CD4-positive, alpha-beta memory T cell (primary cell): ENCODE results near the gene ABHD2. TPM values are rescaled to one million over a fixed set of nuclear protein-coding genes. Genes with fewer than 3 reads are reported as not detected.

Source experiments
- CTCF ChIA-PET: fragments of 350-600 bp; sonication (Branson Sonifier 250); formaldehyde crosslinking; loops from one replicate; lab custom pipeline; 2021; ENCODE audit warnings: inconsistent platforms; ENCODE audit not compliant: partially characterized antibody; lab: Charles Lee
- POLR2A ChIA-PET: fragments of 350-600 bp; sonication (Branson Sonifier 250); formaldehyde crosslinking; loops from one replicate; lab custom pipeline; 2021; ENCODE audit not compliant: partially characterized antibody; lab: Charles Lee
- DNase-seq, 5 donors: peaks; one replicate each; pipeline versions ENCODE4 v3.0.0 to v3.0.0-alpha.2; 2020 to 2022; ENCODE audit warnings: mixed read lengths in 1 of 5
- H3K27ac ChIP-seq: one replicate; pipeline ENCODE4 v1.7.0; 2013; ENCODE audit warnings: low read depth, low read length
- H3K27me3 ChIP-seq: 2 replicates; pipeline ENCODE4 v1.7.0; 2013; ENCODE audit warnings: mild to moderate bottlenecking, low read length, moderate library complexity; ENCODE audit not compliant: insufficient read depth
- H3K36me3 ChIP-seq: 2 replicates; pipeline ENCODE4 v1.7.0; 2013; ENCODE audit warnings: mild to moderate bottlenecking, low read length, moderate library complexity; ENCODE audit not compliant: insufficient read depth
- H3K4me1 ChIP-seq: 2 replicates; pipeline ENCODE4 v1.7.0; 2013; ENCODE audit warnings: mild to moderate bottlenecking, low read length, moderate library complexity; ENCODE audit not compliant: insufficient read depth
- H3K4me3 ChIP-seq, 2 donors: one replicate each; pipeline ENCODE4 v1.7.0; 2013; ENCODE audit warnings: low read length in 2 of 2, mild to moderate bottlenecking in 1 of 2
- H3K9me3 ChIP-seq, 2 donors: one replicate each; pipeline ENCODE4 v1.7.0; 2013; ENCODE audit warnings: low read length in 2 of 2, control low read depth in 1 of 2; ENCODE audit not compliant: control insufficient read depth in 1 of 2
- H3K27ac Mint-ChIP-seq, 7 donors: one replicate each; pipeline ENCODE4 v1.8.0; 2020 to 2021; ENCODE audit warnings: mixed read lengths in 7 of 7, mild to moderate bottlenecking in 6 of 7, inconsistent platforms in 3 of 7, moderate library complexity in 3 of 7
- H3K27me3 Mint-ChIP-seq, 2 donors: one replicate each; pipeline ENCODE4 v1.8.0; 2020 to 2021; ENCODE audit warnings: mixed read lengths in 2 of 2
- H3K36me3 Mint-ChIP-seq, 2 donors: one replicate each; pipeline ENCODE4 v1.8.0; 2020 to 2021; ENCODE audit warnings: mixed read lengths in 2 of 2, inconsistent platforms in 1 of 2, mild to moderate bottlenecking in 1 of 2
- H3K4me1 Mint-ChIP-seq, 4 donors: one replicate each; pipeline ENCODE4 v1.8.0; 2020 to 2021; ENCODE audit warnings: mixed read lengths in 4 of 4, mild to moderate bottlenecking in 1 of 4
- H3K4me3 Mint-ChIP-seq, 8 donors: one replicate each; pipeline ENCODE4 v1.8.0; 2020 to 2021; ENCODE audit warnings: mixed read lengths in 8 of 8, mild to moderate bottlenecking in 7 of 8, moderate library complexity in 6 of 8, inconsistent platforms in 3 of 8
- H3K9me3 Mint-ChIP-seq, 8 donors: one replicate each; pipeline ENCODE4 v1.8.0; 2020 to 2021; ENCODE audit warnings: mixed read lengths in 8 of 8, mild to moderate bottlenecking in 5 of 8, inconsistent platforms in 3 of 8, moderate library complexity in 1 of 8
- intact Hi-C: fragments of 100-400 bp; cut with micrococcal nuclease; formaldehyde crosslinking; loops from one replicate; pipeline ENCODE4 v1.15.1; 2023
- polyA plus RNA-seq, 2 donors: library from polyadenylated mRNA; unstranded; fragments of 300-500 nt; fragmentation: Illumina TruSeq; gene quantifications; one replicate each; pipeline ENCODE4 v1.2.3, GENCODE V29; 2021
- total RNA-seq, 2 experiments: library from RNA; stranded (reverse); gene quantifications; one replicate each; pipeline ENCODE4 v1.2.3, GENCODE V29; 2021

Gene ABHD2
- total and polyA plus RNA-seq, 4 experiments from 2014 or later = 12.7 to 68.9 (median 46.6) TPM

GRCh38 chr15:89177633-89178306, 89.5 kb downstream of the ABHD2 start:
- no peaks in the 10 kb centered on the region for H3K4me1 ChIP-seq
- H3K9me3 ChIP-seq = no peaks in the 10 kb centered on the region
- peak; percentile 45 to 64 (median 55) for DNase-seq
- peaks cover 25% of the 10 kb centered on the region for H3K36me3 ChIP-seq
- H3K36me3 Mint-ChIP-seq = peaks cover 33 to 62% of the 10 kb centered on the region in 2 donors
- ChIA-PET CTCF (interaction anchor here (0.6 to 10.6 kb wide), 34 partner anchors 10 to 299 kb away, joined by 3 to 221 read pairs (median 4); partner anchors contain the start of gene ABHD2), POLR2A (no interaction called here)
- no peak overlapping the region for H3K4me3 Mint-ChIP-seq
- H3K27ac ChIP-seq = no peak overlapping the region
- no peaks in the 10 kb centered on the region for H3K9me3 Mint-ChIP-seq
- peak overlapping the region in 4 of 7 donors; percentile 20 to 48 (median 30) for H3K27ac Mint-ChIP-seq
- no peaks in the 10 kb centered on the region for H3K27me3 Mint-ChIP-seq
- H3K4me3 ChIP-seq = no peak overlapping the region
- H3K4me1 Mint-ChIP-seq = peaks cover 4 to 8% (median 7%) of the 10 kb centered on the region in 4 donors
- intact Hi-C loops = loop anchor here (1.0 kb wide), 2 partner anchors 120 to 283 kb away; no protein-coding TSS in a partner anchor
- no peaks in the 10 kb centered on the region for H3K27me3 ChIP-seq

- Mint-ChIP-seq H3K27ac (peak overlapping the region in 1 of 7 donors; percentile 23), H3K27me3 (no peaks in the 10 kb centered on the region), H3K9me3 (no peaks in the 10 kb centered on the region), H3K4me3 (no peak overlapping the region), H3K4me1 (peaks cover 4 to 8% (median 7%) of the 10 kb centered on the region in 4 donors), H3K36me3 (peaks cover 33 to 64% of the 10 kb centered on the region in 2 donors)
- Histone ChIP-seq H3K4me3 (no peak overlapping the region), H3K27ac (no peak overlapping the region), H3K4me1 (no peaks in the 10 kb centered on the region), H3K36me3 (peaks cover 25% of the 10 kb centered on the region), H3K9me3 (no peaks in the 10 kb centered on the region), H3K27me3 (no peaks in the 10 kb centered on the region)
- DNase-seq = no peak
- ChIA-PET CTCF (interaction anchor here (0.8 to 10.6 kb wide), 30 partner anchors 9 to 300 kb away, joined by 3 to 221 read pairs (median 5); no protein-coding TSS in a partner anchor), POLR2A (no interaction called here)
- intact Hi-C loops = no loop called here
Measured at GRCh38 chr15:89178307-89178977, 90.2 kb downstream of the ABHD2 start.

- no peaks in the 10 kb centered on the region for H3K4me1 ChIP-seq
- H3K4me3 ChIP-seq = no peak overlapping the region
- DNase-seq = no peak
- H3K4me1 Mint-ChIP-seq = peaks cover 4 to 8% (median 7%) of the 10 kb centered on the region in 4 donors
- no peaks in the 10 kb centered on the region for H3K27me3 ChIP-seq
- no peak overlapping the region for H3K27ac ChIP-seq
- H3K27me3 Mint-ChIP-seq = no peaks in the 10 kb centered on the region
- H3K9me3 ChIP-seq = no peaks in the 10 kb centered on the region
- ChIA-PET POLR2A (no interaction called here), CTCF (interaction anchor here (0.7 to 10.6 kb wide), 4 partner anchors 8 to 124 kb away, joined by 3 to 221 read pairs (median 5); no protein-coding TSS in a partner anchor)
- H3K36me3 ChIP-seq = peaks cover 26% of the 10 kb centered on the region
- intact Hi-C loops = no loop called here
- H3K36me3 Mint-ChIP-seq = peaks cover 34 to 63% of the 10 kb centered on the region in 2 donors
- no peaks in the 10 kb centered on the region for H3K9me3 Mint-ChIP-seq
- H3K27ac Mint-ChIP-seq = peak overlapping the region in 3 of 7 donors; percentile 13 to 52 (median 35)
- no peak overlapping the region for H3K4me3 Mint-ChIP-seq
Measured at GRCh38 chr15:89179966-89180875, 92.0 kb downstream of the ABHD2 start.

- CTCF ChIA-PET = no interaction called here
Measured at GRCh38 chr15:89184357-89184756, 96.1 kb downstream of the ABHD2 start.

GRCh38 chr15:89184886-89185526, 96.8 kb downstream of the ABHD2 start:
- H3K36me3 Mint-ChIP-seq = peaks cover 38 to 63% of the 10 kb centered on the region in 2 donors
- no peaks in the 10 kb centered on the region for H3K27me3 ChIP-seq
- POLR2A ChIA-PET = no interaction called here
- H3K9me3 ChIP-seq = no peaks in the 10 kb centered on the region
- CTCF ChIA-PET = interaction anchor here (0.9 to 1.0 kb wide), 2 partner anchors 22 to 127 kb away, joined by 3 to 6 read pairs; no protein-coding TSS in a partner anchor
- peaks cover 43% of the 10 kb centered on the region for H3K36me3 ChIP-seq
- H3K9me3 Mint-ChIP-seq = no peaks in the 10 kb centered on the region
- no peak overlapping the region for H3K4me3 Mint-ChIP-seq
- no peaks in the 10 kb centered on the region for H3K4me1 Mint-ChIP-seq
- H3K27ac ChIP-seq = no peak overlapping the region
- H3K4me1 ChIP-seq = no peaks in the 10 kb centered on the region
- H3K27ac Mint-ChIP-seq = peak overlapping the region in 1 of 7 donors; percentile 8
- H3K4me3 ChIP-seq = no peak overlapping the region
- H3K27me3 Mint-ChIP-seq = no peaks in the 10 kb centered on the region
- DNase-seq = no peak
- intact Hi-C loops = no loop called here

More at GRCh38 chr15:89184357-89184756, 96.1 kb downstream of the ABHD2 start:
- H3K4me1 ChIP-seq = no peaks in the 10 kb centered on the region
- Mint-ChIP-seq H3K4me1 (peaks cover 0 to 2% (median 0%) of the 10 kb centered on the region in 4 donors), H3K4me3 (no peak overlapping the region), H3K27ac (no peak overlapping the region), H3K9me3 (no peaks in the 10 kb centered on the region), H3K27me3 (no peaks in the 10 kb centered on the region), H3K36me3 (peaks cover 33 to 63% of the 10 kb centered on the region in 2 donors)
- H3K36me3 ChIP-seq = peaks cover 36% of the 10 kb centered on the region
- no peak for DNase-seq
- H3K9me3 ChIP-seq = no peaks in the 10 kb centered on the region
- H3K27ac ChIP-seq = no peak overlapping the region
- POLR2A ChIA-PET = no interaction called here
- H3K27me3 ChIP-seq = no peaks in the 10 kb centered on the region
- intact Hi-C loops = no loop called here
- no peak overlapping the region for H3K4me3 ChIP-seq

GRCh38 chr15:89186803-89187202, 98.5 kb downstream of the ABHD2 start:
- Histone ChIP-seq H3K4me1 (no peaks in the 10 kb centered on the region), H3K27me3 (no peaks in the 10 kb centered on the region), H3K36me3 (peaks cover 57% of the 10 kb centered on the region), H3K9me3 (no peaks in the 10 kb centered on the region), H3K27ac (no peak overlapping the region), H3K4me3 (no peak overlapping the region)
- Mint-ChIP-seq H3K4me1 (no peaks in the 10 kb centered on the region), H3K9me3 (no peaks in the 10 kb centered on the region), H3K4me3 (no peak overlapping the region), H3K27ac (no peak overlapping the region), H3K36me3 (peaks cover 43 to 71% of the 10 kb centered on the region in 2 donors), H3K27me3 (no peaks in the 10 kb centered on the region)
- ChIA-PET POLR2A (no interaction called here), CTCF (interaction anchor here (0.9 to 4.8 kb wide), 4 partner anchors 9 to 19 kb away, joined by 4 to 25 read pairs (median 4); no protein-coding TSS in a partner anchor)
- intact Hi-C loops = no loop called here
- DNase-seq = no peak
